ENCODE data around the gene TLE2. TPM values are rescaled to one million over a fixed set of nuclear protein-coding genes. Genes with fewer than 3 reads are reported as not detected.
A peak's percentile ranks its signal among the peaks of the same experiment; 100 is the strongest.

The TLE2 gene
- total RNA-seq (2011; cell fraction: chromatin; rRNA removed; ENCODE audit: low replicate concordance), result 30.9 and 72.5 TPM in 2 replicates
- 30.0 and 48.0 TPM in 2 replicates for total RNA-seq (2011; cell fraction: nucleolus; rRNA removed)
- total RNA-seq (2011; cell fraction: nucleoplasm; rRNA removed), result 19.1 and 21.2 TPM in 2 replicates
- total RNA-seq (2014; rRNA removed), result 5.5 and 6.4 TPM in 2 replicates
- 2.4 and 2.7 TPM in 2 replicates for total RNA-seq (2014; rRNA removed; fragmentation: Illumina TruSeq; extraction: Trizol)
- total RNA-seq (2015; rRNA removed; fragmentation: Illumina TruSeq; extraction: Trizol), result 4.4 and 4.5 TPM in 2 replicates
- 13.1 and 15.2 TPM in 2 replicates for total RNA-seq (2021)
- 10.7 and 12.0 TPM in 2 replicates for polyA plus RNA-seq (2011; rRNA removed)
- polyA plus RNA-seq (2011; cell fraction: cytosol; rRNA removed), result 6.0 and 17.7 TPM in 2 replicates
- polyA plus RNA-seq (2011; cell fraction: nucleus; rRNA removed), result 34.3 and 67.6 TPM in 2 replicates
- 25.8 and 36.0 TPM in 2 replicates for polyA plus RNA-seq (2012)
- 6.2 and 8.8 TPM in 2 replicates for polyA plus RNA-seq (2014; fragmentation: Illumina TruSeq; extraction: Trizol)
- under 1 TPM; 0.35 to 0.53 TPM for polyA plus RNA-seq (2014; fragmentation: Nextera tagmentation; extraction: Ambion mirVana)
- 10.5 and 10.6 TPM in 2 replicates for polyA plus RNA-seq (2014; rRNA removed)
- polyA minus RNA-seq (2011; rRNA and poly(A)+ RNA removed), result 2.9 and 8.1 TPM in 2 replicates
- polyA minus RNA-seq (2011; cell fraction: cytosol; rRNA and poly(A)+ RNA removed), result 10.4 and 11.6 TPM in 2 replicates
- 6.6 and 9.0 TPM in 2 replicates for polyA minus RNA-seq (2011; cell fraction: nucleus; rRNA and poly(A)+ RNA removed)
- Bru-seq, nascent RNA, result percentile 40 among the genes with signal in this experiment
- percentile 36 among the genes with signal in this experiment for BruChase-seq, experiment 1, labeled RNA remaining after a 2-hour chase
- percentile 34 among the genes with signal in this experiment for BruChase-seq, experiment 2, labeled RNA remaining after a 6-hour chase
- long read RNA-seq, experiment 1, partial matches to known transcripts, result 61 of 107 reads
- long read RNA-seq, experiment 1, other reads (novel, unspliced or antisense), result 46 of 107 reads
- long read RNA-seq, experiment 2, partial matches to known transcripts, result 2 of 13 reads
- long read RNA-seq, experiment 2, other reads (novel, unspliced or antisense), result 11 of 13 reads
- long read RNA-seq, experiment 3, partial matches to known transcripts, result 1 of 4 reads
- long read RNA-seq, experiment 3, other reads (novel, unspliced or antisense), result 3 of 4 reads

DNA sequence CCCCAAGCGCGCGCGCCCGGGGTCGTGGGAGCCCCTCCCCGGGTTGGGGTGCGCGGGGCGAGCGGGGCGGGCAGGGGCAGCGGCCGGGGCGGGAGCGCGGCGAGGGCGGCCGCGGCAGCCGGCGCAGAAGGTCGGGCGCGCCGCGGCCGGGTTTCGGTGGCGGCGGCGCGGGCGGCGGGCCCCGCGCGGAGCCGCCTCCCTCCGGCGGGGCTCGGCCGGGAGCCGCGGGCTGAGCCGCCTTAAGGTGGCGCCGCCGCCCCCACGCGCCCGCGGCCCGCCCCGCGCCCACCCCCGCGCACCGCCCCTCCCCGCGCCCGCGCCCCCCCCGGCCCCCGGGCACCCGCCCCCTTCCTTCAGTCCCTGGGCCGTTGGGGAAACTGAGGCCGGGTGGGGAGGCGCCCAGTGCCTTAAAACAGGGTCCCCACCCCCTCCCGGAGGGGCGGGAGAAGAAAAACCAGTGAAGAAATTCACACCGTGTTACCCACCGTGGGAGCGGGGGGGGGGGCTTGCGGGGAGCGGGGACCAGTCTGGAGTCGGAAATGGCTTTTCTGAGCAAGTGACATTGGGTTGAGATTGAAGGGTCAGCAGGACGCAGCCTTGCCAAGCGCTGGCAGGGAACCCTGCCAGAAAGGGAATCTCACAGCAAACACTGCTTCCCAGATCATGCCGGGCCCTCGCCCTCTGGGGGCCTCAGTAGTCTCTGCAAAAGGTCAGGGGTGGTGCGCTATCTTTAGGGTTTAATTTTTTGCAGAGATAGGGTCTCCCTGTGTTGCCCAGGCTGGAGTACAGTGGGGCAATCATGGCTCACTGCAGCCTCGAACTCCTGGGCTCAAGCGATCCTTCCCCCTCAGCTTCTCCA is at the start of gene TLE2:
Gene TLE2, minus strand, starts transcription at position 216 of the 859 bp plus-strand sequence. CDS start 376 bp downstream, outside the sequence.
- ChIA-PET CTCF (ENCODE audit: low intra/inter-chr PET ratio) (no interaction called here), POLR2A (no interaction called here)
- peaks cover 20 to 34% of the 10 kb centered on the region in 2 experiments for H3K4me1 ChIP-seq (replicated peaks in 1 of 2; ENCODE audit: control insufficient read depth in 2 of 2, insufficient read depth in 2 of 2, low read length in 2 of 2)
- no TSS peak for BruUV-seq (replicated peaks)
- peak within 1 kb of the TSS; percentile 57 for H3K4me2 ChIP-seq (ENCODE audit: insufficient read depth, low read length)
- H4K20me1 ChIP-seq (replicated peaks; ENCODE audit: control insufficient read depth, insufficient read depth, low read length), result no peaks in the 10 kb centered on the region
- no peaks in the 10 kb centered on the region for H3K27me3 ChIP-seq (ENCODE audit: control insufficient read depth in 2 of 2, insufficient read depth in 2 of 2, low read length in 2 of 2)
- in situ Hi-C loops (cut with MboI), result no loop called here
- peak within 1 kb of the TSS; percentile 81; the same call in 1 of the 2 replicates for H2AFZ ChIP-seq (ENCODE audit: low read depth, low read length)
- H3K36me3 ChIP-seq (ENCODE audit: control insufficient read depth, insufficient read depth, low read length), result no peaks in the 10 kb centered on the region
- ATAC-seq (peak; percentile 50; the same call in 2 of the 3 replicates), FAIRE-seq (no peak), DNase-seq (ENCODE audit: extremely low read depth in 1 of 4, low spot score in 3 of 4) (peak in 3 of 4 experiments; percentile 73 to 84 (median 82))
- H3K9me3 ChIP-seq (replicated peaks; ENCODE audit: control insufficient read depth, insufficient read depth, low read depth, low read length), result no peaks in the 10 kb centered on the region
- peak within 1 kb of the TSS; percentile 31 to 88; a peak in 3 of 4 replicates for H3K9ac ChIP-seq (ENCODE audit: insufficient read depth in 1 of 2, low read depth in 2 of 2, low read length in 2 of 2)
- 15% methylated on average over 11 of the region's 85 CpGs for WGBS (ENCODE audit: insufficient coverage, low coverage, missing lambda C conversion rate)
- H3K9me1 ChIP-seq (ENCODE audit: control insufficient read depth, insufficient read depth, low read length), result no peaks in the 10 kb centered on the region
- intact Hi-C loops (cut with micrococcal nuclease), result no loop called here
- H3K4me3 ChIP-seq, result peak within 1 kb of the TSS; percentile 52
- no peaks in the 10 kb centered on the region for H3K79me2 ChIP-seq (ENCODE audit: control insufficient read depth, insufficient read depth, low read length)
- H3K27ac ChIP-seq (ENCODE audit: extremely low read depth, low read depth, low read length), result no peak within 1 kb of the TSS
- TF ChIP-seq, protein P1, sequence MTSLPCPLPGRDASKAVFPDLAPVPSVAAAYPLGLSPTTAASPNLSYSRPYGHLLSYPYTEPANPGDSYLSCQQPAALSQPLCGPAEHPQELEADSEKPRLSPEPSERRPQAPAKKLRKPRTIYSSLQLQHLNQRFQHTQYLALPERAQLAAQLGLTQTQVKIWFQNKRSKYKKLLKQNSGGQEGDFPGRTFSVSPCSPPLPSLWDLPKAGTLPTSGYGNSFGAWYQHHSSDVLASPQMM (CRISPR knock-in tag; IDR thresholded peaks at IDR 0.05), result no peak
- TF ChIP-seq SRSF1 (IDR thresholded peaks at IDR 0.05; ENCODE audit: low read depth, low read length) (no peak), SNRNP70 (optimal IDR thresholded peaks at IDR 0.05; ENCODE audit: low read depth, low read length) (no peak), ZBTB7A (IDR thresholded peaks at IDR 0.05; ENCODE audit: borderline replicate concordance, control insufficient read depth, low read depth, low read length) (peak; percentile 56; the same call in 1 of the 2 replicates), HDAC6 (IDR thresholded peaks at IDR 0.05; ENCODE audit: low read depth, low read length) (no peak)
- TF ChIP-seq, protein P2, sequence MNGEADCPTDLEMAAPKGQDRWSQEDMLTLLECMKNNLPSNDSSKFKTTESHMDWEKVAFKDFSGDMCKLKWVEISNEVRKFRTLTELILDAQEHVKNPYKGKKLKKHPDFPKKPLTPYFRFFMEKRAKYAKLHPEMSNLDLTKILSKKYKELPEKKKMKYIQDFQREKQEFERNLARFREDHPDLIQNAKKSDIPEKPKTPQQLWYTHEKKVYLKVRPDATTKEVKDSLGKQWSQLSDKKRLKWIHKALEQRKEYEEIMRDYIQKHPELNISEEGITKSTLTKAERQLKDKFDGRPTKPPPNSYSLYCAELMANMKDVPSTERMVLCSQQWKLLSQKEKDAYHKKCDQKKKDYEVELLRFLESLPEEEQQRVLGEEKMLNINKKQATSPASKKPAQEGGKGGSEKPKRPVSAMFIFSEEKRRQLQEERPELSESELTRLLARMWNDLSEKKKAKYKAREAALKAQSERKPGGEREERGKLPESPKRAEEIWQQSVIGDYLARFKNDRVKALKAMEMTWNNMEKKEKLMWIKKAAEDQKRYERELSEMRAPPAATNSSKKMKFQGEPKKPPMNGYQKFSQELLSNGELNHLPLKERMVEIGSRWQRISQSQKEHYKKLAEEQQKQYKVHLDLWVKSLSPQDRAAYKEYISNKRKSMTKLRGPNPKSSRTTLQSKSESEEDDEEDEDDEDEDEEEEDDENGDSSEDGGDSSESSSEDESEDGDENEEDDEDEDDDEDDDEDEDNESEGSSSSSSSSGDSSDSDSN (IDR thresholded peaks at IDR 0.05; ENCODE audit: borderline replicate concordance in 1 of 2, low read depth in 2 of 2, low read length in 2 of 2), result 0 out of 4 replicates have a peak, but pooled peaks of 1 of the 2 experiments have one; percentile 32
- TF ChIP-seq, protein P3, sequence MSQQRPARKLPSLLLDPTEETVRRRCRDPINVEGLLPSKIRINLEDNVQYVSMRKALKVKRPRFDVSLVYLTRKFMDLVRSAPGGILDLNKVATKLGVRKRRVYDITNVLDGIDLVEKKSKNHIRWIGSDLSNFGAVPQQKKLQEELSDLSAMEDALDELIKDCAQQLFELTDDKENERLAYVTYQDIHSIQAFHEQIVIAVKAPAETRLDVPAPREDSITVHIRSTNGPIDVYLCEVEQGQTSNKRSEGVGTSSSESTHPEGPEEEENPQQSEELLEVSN (IDR thresholded peaks at IDR 0.05; ENCODE audit: borderline replicate concordance in 1 of 2, extremely low read depth in 1 of 2, insufficient read depth in 1 of 2, insufficient read length in 1 of 2, low read depth in 1 of 2, low read length in 1 of 2, poor library complexity in 1 of 2, severe bottlenecking in 1 of 2), result peak in 1 of 2 experiments; percentile 41
- TF ChIP-seq, protein P4, sequence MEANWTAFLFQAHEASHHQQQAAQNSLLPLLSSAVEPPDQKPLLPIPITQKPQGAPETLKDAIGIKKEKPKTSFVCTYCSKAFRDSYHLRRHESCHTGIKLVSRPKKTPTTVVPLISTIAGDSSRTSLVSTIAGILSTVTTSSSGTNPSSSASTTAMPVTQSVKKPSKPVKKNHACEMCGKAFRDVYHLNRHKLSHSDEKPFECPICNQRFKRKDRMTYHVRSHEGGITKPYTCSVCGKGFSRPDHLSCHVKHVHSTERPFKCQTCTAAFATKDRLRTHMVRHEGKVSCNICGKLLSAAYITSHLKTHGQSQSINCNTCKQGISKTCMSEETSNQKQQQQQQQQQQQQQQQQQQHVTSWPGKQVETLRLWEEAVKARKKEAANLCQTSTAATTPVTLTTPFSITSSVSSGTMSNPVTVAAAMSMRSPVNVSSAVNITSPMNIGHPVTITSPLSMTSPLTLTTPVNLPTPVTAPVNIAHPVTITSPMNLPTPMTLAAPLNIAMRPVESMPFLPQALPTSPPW (CRISPR knock-in tag; IDR thresholded peaks at IDR 0.05), result peak; percentile 82
